ENCODE measurements around the gene BTF3.
"Not testable (repeated sequence)": the region's sequence is repeated elsewhere in the genome, so short reads cannot be mapped to it uniquely, and the experiment has no call there.

Gene BTF3

GRCh38 chr5:73498057-73498992, at the start of gene BTF3:
TSS of gene BTF3 (plus strand) at chr5:73498442. CDS start at chr5:73498668, 226 bp downstream.
- DNase-seq: peak; percentile 89

- peak; percentile 90 for DNase-seq
These were observed 49.6 kb upstream of the BTF3 start, which contains the start of gene FOXD1 for GRCh38 chr5:73448463-73449136. TSS of gene FOXD1 (minus strand) at chr5:73448777. CDS start at chr5:73448362, 415 bp downstream.

DNA sequence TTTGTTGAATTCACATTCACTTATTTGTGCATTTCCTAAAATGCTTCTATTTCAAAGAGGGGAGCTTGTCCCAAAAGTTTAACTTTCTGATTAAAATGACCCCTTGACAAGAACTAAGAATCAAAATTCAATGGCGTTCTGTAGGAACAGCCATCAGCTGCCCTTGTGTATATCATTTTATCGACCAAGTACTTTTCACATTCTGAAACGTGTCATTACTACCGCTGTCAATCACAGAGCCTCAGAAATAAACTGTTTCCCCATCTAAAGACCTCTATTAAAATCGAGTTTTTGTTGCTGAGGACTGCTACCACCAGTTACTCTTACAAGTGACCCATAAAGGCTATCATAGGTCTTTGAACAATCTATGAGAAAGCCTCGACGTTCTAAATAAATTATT, 48.1 kb upstream of the BTF3 start:
- DNase-seq: no peak

GRCh38 chr5:73450672-73451223, 47.5 kb upstream of the BTF3 start:
- DNase-seq: no peak

DNA sequence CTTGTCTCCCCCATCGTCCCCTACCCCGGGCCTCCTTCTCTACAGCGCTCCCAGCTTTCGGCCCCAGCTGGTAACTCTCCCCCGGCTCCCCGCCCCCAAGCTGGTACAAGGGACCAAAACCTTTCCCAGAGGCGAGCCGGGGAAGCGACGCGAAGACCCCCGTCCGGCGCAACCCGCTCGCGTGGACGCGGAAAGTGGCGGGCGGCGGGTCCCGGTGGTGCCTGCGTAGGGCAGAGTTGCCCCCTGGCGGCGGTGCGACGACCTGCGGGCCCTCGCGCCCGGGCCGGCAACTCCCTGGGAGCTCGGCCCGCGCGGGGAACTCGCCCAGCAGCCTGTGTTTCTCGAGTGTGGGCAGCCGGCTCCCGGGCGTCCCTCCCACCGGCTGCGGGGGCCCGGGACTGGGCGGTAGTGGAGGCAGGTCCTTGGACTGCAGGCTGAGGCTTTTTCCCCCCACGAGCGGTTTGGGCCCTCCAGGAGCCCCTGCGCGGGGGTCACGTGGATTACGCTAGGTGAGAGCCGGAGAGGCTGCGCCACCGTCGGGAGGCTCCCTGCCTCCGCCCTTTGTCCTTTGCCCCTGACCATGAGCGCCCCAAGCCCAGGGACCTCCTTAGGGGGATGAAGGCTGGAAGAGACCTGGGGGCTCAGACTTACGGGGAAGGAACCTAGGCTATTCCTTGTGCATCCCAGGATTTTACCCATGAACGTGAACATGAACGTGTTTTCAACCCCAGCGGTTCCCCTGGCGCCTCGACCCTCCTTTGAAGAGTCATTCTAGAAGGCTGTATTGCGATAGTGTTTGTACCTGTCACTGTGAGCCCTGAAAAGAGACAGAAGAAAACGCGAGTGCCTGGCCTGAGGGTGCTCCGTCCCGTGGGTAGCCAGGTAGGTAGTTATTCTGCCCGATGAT, 46.8 kb upstream of the BTF3 start:
- DNase-seq: no peak

GRCh38 chr5:73452215-73452614, 46.0 kb upstream of the BTF3 start:
- no peak for DNase-seq

GRCh38 chr5:73454379-73455036, 43.7 kb upstream of the BTF3 start:
- peak; percentile 49 for DNase-seq

GRCh38 chr5:73456462-73456861, 41.8 kb upstream of the BTF3 start:
- not testable (repeated sequence) for DNase-seq

GRCh38 chr5:73459366-73459765, 38.9 kb upstream of the BTF3 start:
- DNase-seq: no peak

DNA sequence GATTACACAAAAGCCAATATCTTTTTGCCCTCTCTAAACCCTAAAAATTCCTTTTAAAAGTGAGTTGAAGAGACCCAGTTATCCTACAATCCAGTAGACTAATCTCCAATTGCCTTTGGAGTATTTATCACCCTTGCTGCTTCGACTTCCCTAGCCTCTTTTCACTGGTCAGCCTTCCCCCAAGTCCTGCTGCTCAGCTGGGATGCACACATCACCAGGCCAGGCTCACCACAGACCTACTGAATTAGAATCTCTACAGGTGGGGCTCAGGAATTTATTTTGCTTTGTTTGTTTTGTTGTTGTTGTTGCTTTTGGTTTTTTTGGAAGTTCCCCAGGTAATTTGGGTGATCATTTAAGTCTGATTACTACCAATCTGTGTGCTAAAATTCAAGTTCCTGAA, 38.1 kb upstream of the BTF3 start:
- DNase-seq: no peak

DNA sequence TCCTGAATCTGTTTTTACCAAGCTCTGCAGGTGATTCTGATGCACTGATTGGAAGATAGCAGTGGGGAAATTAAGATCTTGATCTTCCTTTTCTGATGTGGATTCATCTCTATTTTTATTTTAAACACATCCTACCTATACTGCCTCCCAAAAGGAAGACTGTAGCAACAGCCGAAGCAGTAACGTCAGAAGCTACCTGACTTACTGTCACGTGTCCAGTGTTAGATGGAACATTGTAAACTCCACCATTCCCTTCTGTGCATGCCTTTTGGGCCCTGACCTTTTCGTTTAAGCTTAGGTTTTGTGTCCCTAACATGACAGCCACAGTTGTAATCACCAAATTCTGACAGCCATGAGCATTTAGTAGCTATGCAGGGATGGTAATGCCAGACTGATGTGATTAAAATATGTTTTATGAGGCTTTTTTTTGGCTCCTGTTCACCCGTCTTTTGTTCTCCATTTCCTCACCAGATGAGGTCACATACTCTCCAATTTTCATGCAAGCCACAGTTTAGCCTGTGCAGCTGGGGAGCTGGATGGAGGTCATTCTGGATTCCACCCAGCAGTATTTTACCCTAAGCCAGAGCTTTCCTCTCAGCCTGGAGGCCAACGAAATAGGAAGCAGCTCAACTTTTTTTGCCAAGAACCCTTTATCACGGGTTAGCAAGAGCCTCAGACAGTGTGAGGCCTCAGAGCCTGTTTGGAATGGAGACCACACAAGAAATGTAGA, 34.1 kb upstream of the BTF3 start:
- no peak for DNase-seq

- not testable (repeated sequence) for DNase-seq
These were observed 29.6 kb upstream of the BTF3 start for GRCh38 chr5:73468638-73469037.

DNA sequence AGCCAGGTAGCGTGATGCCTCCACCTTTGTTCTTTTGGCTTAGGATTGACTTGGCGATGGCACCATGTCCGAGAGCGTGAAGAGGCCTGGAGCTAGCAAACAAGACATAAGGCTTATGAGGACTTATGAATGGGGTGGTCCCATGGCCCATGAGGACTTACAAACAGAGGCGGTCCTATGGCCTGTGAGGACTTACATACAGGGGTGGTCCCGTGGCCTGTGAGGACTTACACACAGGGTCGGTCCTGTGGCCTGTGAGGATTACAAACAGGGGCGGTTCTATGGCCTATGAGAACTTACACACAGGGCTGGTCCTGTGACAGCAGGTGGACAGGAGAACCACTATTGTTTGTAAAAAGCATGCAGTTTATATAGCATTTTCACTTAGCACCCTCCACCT, 28.4 kb upstream of the BTF3 start:
- no peak for DNase-seq

- DNase-seq: no peak
These were observed 26.6 kb upstream of the BTF3 start for GRCh38 chr5:73471654-73472053.

- DNase-seq: no peak
These were observed 26.1 kb upstream of the BTF3 start for GRCh38 chr5:73472116-73472515.

DNA sequence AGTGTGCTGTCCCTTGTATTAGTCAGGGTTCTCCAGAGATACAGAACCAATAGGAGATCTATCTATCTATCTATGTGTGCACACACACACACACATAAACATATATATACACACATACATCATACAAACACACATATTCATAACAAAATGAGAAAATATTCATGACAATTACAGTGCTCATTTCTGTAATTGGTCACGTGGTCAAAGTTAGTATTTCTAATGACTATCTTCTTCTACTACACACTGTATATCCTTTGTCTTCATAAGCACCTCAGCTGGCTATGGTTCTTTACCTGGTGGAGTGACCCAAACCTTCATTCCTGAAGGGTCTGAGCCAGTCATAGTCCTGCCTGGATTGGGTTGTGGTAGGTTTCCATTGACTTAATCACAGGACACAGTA, 17.7 kb upstream of the BTF3 start:
- DNase-seq: no peak

DNA sequence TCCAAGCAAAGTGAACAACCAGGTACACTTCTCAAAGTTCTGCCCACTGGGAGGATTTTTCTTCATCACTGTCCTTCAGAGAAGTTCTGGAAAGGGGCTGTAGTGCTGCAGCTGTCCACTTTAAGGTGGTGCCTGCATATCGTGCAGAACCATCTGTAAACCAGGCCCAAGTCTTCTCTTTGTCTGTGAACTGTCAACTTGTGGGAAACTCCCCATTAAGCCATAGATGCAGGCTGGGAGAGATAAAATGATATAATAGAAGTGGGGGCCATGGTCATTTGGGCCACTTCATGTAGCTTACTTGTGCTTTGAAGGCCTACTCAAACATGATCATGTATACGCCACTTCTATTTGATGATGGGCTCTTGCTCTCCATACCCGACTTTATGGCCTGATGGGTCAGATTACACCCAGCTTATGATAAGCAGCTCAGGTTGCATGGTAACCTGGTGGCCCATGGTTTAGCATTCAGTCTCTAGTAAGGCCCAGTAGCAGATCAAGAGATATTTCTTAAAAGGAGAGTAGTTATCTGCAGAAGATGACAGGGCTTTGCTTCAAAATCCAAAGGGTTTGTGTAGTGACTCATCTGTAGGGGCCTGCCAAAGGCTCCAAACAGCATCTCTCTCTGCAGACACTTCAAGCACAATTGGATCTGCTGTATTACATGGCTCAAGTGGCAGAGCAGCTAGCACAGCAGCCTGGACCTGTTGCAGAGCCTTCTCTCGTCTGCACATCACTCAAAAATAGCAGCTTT, 15.7 kb upstream of the BTF3 start:
- no peak for DNase-seq

DNA sequence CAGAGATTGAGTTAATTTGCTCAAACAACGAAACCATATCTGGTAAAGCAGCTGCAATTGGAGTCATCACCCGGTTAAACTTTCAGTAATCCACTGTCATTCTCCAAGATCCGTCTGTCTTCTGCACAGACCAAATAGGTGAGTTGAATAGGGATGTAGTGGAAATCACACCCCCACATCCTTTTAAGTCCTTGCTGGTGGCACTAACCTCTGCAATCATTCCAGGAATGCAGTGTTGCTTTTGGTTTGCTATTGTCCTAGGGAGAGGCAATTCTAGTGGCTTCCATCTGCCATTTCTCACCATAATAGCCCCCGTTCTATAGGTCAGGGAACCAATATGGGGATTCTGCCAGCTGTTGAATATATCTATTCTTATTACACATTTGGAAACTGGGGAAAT, 14.6 kb upstream of the BTF3 start:
- DNase-seq: no peak

GRCh38 chr5:73484511-73484910, 13.7 kb upstream of the BTF3 start:
- DNase-seq: no peak

- DNase-seq: no peak
These were observed 12.5 kb upstream of the BTF3 start for GRCh38 chr5:73485715-73486114.
